Ecto neural progenitor cell (in vitro differentiated cells): Measurements from ENCODE around the gene CGNL1.

ENCODE experiments used
- DNase-seq: peaks from one replicate; pipeline ENCODE4 v3.0.0-alpha.2; 2018; ENCODE audit warnings: low spot score

Gene CGNL1

GRCh38 chr15:57424628-57425405, 48.5 kb downstream of the CGNL1 start:
- DNase-seq: no peak

DNA sequence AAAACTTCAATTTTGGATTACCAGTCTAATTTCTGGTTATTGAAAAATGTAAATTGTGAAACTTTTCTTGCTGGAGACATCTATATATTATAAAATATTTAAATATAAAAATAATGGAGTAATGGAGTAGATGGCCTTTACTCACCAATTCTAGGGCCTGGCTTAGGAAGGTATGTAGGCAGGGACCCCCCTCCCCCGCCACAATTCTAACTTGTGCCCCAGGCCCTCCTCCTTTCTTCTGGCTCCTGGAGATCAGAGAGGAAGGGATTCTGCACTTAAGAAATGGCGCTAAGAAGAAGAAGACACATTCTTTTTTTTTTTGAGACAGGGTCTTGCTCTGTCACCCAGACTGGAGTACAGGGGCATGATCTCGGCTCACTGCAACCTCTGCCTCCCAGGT, 49.5 kb downstream of the CGNL1 start:
- DNase-seq: no peak

- DNase-seq: no peak
Observed at GRCh38 chr15:57427367-57427821, 51.1 kb downstream of the CGNL1 start.

GRCh38 chr15:57432141-57432741, 55.9 kb downstream of the CGNL1 start:
- DNase-seq: no peak

GRCh38 chr15:57436166-57436565, 59.9 kb downstream of the CGNL1 start:
- no peak for DNase-seq

DNA sequence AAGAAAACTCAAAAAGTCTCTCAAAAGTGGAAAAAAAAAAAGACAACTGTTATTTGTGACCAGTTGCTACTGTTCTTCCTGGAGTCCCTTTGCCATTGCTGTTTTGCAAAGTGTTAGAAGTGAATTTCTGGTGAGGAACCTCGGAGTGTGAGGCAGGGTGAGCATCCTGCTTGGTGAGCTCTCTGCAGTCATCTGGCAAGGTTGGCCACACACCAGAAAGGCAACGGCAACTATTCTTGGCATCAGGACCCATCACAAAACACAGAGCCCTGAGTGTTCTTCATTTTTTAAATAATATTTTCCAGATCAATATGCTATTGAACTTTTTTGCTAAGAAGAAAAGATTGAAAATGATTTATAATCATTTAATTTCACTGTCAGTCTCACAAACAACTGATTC, 60.7 kb downstream of the CGNL1 start:
- no peak for DNase-seq

GRCh38 chr15:57437564-57437963, 61.3 kb downstream of the CGNL1 start:
- no peak for DNase-seq

GRCh38 chr15:57438166-57438565, 61.9 kb downstream of the CGNL1 start:
- no peak for DNase-seq

GRCh38 chr15:57439128-57440027, 63.1 kb downstream of the CGNL1 start:
- no peak for DNase-seq

DNA sequence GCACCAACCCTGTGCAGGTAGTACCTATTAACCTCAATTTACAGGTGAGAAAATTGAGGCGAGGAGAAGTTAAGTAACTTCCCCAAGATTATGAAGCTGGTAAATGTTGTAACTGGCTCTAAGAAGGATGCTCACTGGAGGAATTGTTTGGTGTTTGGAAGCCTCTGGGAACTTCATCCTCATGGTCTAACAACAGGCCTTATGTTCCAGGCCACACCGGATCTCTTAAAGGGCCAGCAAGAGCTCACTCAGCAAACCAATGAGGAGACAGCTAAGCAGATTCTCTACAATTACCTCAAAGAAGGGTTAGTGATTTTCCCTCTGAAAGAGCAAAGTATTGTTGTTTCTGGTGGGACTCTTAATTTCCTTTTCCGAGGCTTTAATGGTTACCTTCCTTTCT, 63.9 kb downstream of the CGNL1 start:
- no peak for DNase-seq

DNA sequence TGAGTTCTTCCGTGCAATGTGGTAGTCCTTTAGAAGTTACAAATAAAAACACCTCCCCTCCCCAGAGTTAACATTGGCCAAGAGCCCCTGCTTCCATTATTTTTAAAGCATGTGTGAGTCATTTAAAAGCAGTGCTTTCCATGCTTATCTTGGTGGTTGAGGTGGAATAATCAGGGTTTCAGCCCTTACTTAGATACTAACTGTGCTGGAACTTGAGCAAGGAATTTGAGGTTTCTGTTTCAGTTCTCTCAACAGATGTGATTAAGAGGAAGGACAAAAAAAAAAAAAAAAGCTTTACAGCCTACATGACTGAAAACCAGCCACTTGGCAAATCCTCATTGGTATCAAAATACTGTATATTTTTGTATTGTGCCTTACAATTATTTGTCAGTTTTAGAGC, 64.5 kb downstream of the CGNL1 start:
- no peak for DNase-seq

- DNase-seq: no peak
Observed at GRCh38 chr15:57442335-57442734, 66.0 kb downstream of the CGNL1 start.

DNA sequence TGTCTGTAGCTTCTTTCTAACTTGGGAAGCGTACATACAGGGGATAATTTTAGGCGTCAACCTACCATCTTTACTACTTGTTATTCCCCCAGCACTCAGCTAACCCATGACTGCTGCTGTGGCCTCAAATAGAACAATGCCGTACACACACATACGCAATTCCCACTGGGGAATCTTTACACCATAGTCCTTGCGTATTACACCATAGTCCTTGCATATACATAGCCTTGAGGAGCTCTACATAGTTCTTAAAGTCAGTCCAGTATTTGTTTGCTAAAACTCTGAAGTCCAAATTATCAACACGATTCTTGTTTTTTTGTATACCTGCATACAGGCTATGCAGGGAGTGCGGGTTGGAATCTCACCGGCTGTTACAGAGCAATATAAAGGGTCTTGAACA, 67.2 kb downstream of the CGNL1 start:
- no peak for DNase-seq

DNA sequence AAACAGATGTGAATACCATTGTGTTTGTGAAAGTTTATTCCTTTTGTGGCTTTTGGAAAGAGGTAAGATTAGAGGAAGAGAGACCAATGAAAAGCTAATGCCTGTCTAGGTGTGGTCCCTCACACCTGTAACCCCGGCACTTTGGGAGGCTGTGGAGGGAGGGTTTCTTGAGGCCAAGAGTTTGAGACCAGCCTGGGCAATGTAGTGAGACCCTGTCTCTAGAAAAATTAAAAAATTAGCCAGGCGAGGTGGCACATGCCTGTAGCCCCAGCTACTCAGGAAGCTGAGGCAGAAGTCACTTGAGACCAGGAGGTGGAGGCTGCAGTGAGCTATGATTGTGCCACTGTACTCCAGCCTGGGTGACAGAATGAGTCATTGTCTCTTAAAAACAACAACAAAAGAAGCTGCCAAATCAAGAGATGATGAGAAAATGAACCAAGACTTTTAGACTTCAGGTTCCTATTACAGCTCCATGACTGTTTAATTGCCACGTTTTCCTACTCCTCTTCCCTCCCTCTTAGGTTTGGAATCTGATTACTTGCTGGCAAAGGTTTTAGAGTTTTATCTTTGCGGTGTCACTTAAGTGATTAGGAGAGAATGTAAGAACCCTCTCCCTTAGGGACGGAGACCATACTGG, 68.7 kb downstream of the CGNL1 start:
- no peak for DNase-seq

- DNase-seq: no peak
Observed at GRCh38 chr15:57445872-57446271, 69.6 kb downstream of the CGNL1 start.

DNA sequence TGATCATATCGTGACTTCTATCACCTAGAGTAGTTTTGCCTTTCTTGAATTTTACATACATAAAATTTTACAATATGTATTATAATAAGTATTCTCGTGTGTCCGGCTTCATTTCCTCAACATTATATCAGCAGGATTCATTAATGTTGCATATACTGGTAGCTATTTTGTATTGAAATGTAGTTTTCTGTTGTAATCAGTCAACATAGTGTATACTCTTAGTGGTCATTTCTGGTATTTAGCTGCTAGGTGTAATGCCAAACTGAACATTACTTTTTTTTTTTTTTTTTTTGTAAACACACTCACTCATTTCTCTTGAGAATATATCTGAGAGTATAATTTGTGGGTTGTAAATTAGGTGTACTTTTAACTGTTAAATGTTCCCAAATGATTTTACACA, 70.1 kb downstream of the CGNL1 start:
- no peak for DNase-seq

GRCh38 chr15:57451555-57451954, 75.2 kb downstream of the CGNL1 start:
- DNase-seq: no peak

- DNase-seq: no peak
Observed at GRCh38 chr15:57452090-57452754, 75.9 kb downstream of the CGNL1 start.

DNA sequence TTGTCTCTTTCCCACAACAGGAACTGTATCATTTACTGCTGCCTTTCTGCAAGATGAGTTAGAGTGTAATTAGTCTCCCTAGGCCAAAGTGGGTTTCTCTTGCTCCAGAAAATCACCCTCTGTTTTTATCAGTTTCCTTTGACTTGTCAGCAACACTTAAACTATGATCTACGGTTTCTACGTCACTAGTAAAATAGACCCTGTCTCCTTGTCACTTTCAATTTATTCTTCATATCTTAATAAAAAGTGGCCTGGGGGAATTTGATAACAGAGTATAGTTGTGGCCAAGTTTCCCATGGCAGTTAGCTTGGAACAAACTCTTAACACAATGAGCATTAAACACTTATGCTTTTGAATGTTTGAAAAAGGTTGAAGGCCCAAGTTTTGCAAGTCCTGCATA, 79.6 kb downstream of the CGNL1 start:
- DNase-seq: no peak

DNA sequence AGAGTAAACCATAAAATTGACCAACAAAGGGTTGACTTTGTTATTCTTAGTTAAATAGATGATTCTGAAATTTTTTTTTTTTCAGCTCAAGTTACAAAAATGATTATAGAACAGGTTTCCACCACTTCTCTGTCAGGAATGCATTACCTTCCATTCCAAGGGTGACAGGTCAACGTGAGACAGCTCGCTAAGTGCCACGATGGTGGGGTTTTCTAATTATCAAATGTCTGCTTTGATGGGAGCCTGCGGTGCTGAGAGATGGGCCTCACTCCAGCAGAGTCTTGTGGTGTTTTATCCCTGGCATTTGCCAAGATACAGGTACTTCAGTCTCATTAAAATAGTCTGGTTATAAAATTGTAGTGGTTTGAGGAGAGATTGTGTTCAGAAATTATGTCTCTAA, 80.3 kb downstream of the CGNL1 start:
- DNase-seq: no peak

DNA sequence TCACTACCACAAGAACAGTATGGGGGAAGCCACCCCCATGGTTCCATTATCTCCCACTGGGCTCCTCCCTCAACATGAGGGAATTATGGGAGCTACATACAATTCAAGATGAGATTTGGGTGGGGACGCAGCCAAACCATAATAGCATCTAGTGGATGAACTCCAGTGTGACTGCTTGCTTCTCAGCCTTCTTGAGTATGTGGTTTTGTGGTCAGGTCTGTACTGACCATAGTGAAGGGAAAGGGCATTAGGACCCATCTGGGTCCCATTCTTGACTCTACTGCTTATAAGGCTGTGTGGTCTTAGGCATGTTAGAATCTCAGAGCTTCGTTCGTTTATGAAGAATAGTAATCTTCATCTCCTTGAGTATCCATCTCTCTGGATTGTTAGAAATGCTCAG, 81.4 kb downstream of the CGNL1 start:
- no peak for DNase-seq

DNA sequence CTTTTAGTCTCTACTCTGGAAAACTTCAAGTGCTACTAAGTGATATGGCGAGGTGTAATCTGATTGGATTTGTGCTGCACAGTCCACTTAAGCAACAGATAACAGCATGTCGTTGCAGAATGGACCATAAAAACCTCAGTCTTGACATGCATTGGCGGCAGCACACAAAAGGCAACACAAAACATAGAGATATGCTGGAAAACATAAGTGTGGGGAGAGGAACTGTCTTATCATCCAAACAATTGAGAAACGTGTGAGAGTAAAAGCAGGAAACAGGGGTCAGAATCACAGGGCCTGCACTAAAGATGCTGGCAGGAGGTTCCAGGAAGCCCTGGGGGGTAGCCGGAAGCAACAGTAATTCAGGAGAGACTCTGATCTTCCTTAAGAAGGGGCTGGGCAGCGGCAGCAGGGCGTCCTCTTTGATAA, 82.1 kb downstream of the CGNL1 start:
- no peak for DNase-seq
